ENCODE measurements around the gene C5AR1.
"Not testable (repeated sequence)": the region's sequence is repeated elsewhere in the genome, so short reads cannot be mapped to it uniquely, and the experiment has no call there.

C5AR1 gene

DNA sequence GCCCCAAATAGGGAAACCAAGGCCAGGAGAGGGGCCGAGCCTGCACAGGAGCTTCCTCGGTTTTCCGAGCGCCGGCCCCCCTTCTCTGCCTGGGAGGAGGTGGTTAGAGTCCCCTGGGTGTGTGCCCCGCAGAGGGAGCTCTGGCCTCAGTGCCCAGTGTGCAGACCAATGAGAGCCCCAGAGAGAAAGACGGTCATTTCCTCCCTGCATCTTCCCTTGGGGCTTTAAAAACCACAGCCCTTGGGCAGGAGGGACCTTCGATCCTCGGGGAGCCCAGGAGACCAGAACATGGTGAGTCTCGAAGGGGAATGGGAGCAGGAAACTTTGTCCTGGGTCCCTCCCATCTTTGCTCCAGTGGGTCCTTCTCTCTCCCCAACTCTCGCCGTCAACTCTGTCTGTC is at the start of gene C5AR1:
C5AR1 (plus strand) TSS at position 254 of the 400 bp plus-strand sequence; CDS start at position 289, 35 bp downstream.
- DNase-seq (ENCODE audit: low read depth in 2 of 2): no peak

DNA sequence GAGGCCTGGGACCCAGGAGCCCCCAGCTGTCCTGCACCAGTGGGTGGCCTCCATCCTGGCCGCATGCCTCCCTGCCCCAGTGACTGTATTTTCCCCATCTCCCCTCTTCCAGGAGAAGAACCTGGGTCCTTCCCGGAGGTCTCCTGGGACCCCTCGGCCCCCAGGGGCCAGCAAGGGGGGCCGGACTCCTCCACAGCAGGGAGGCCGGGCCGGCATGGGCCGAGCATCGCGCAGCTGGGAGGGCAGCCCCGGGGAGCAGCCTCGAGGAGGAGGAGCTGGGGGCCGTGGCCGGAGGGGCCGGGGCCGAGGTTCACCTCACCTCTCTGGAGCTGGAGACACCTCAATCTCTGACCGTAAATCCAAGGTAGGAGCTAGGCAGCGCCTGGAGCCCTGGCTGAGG is 49.2 kb upstream of the C5AR1 start:
- no peak for DNase-seq (ENCODE audit: low read depth in 2 of 2)

GRCh38 chr19:47261946-47262793 is 47.5 kb upstream of the C5AR1 start:
- not testable (repeated sequence) for DNase-seq (ENCODE audit: low read depth in 2 of 2)

GRCh38 chr19:47264629-47265028 is 45.0 kb upstream of the C5AR1 start:
- no peak for DNase-seq (ENCODE audit: low read depth in 2 of 2)

- DNase-seq (ENCODE audit: low read depth in 2 of 2): no peak
Measured at GRCh38 chr19:47266401-47266941, 43.2 kb upstream of the C5AR1 start.

DNA sequence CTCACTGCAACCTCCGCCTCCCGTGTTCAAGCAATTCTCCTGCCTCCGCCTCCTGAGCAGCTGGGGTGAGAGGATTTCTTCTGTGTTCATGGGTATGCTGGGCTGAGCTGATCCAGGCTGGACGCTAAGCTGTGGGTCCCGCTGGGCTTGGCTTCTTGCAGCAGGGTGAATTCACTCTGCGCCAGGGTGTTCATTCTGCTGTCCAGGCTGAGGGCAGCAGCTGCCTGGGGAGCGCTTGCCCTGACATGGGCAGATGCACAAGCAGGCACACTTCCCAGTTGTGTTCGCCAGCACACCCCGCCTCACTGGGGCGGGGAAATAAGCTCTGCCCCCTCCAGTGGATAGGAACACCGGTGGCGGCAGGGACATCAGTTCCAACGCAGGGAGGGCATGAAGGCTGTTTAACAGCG is 42.3 kb upstream of the C5AR1 start:
- no peak for DNase-seq (ENCODE audit: low read depth in 2 of 2)

GRCh38 chr19:47268028-47268427 is 41.6 kb upstream of the C5AR1 start:
- DNase-seq (ENCODE audit: low read depth in 2 of 2): no peak

DNA sequence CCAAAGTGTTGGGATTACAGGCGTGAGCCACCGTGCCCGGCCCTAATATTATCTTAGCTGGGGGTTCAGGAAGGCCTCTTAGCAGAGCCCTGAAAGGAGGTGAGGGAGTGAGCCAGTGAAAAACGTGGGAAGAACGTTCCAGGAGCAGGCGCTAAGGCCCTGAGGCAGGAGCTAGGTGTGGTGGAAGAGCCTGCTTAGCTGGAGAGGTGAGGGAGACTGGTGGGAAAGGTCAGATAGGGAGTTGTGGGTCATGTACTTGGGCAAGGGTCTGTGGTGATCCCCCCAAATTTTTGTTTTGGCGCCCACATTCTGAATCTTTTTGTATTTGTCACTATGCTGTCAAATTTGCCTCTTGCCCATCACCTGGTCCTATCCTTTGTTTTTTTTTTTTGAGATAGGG is 40.1 kb upstream of the C5AR1 start:
- no peak for DNase-seq (ENCODE audit: low read depth in 2 of 2)

DNA sequence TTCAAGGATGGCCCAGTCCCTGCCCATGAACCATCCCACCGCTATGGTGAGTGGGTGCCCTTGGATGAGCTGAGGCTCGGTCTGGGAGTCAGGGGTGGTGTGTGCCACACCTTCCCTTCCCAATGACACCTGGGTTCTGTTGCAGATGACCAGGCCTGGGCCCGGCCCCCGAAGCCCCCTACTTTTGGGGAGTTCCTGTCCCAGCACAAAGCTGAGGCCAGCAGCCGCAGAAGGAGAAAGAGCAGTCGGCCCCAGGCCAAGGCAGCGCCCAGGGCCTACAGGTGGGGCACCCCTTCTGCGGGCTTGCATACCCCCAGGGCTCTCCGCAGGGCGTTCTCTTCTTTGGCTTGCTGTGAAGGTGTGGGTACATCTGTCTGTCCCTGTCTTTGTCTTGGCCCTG is 39.3 kb upstream of the C5AR1 start:
- no peak for DNase-seq (ENCODE audit: low read depth in 2 of 2)

- no peak for DNase-seq (ENCODE audit: low read depth in 2 of 2)
Measured at GRCh38 chr19:47271949-47272348, 37.7 kb upstream of the C5AR1 start.

- no peak for DNase-seq (ENCODE audit: low read depth in 2 of 2)
Measured at GRCh38 chr19:47272448-47273312, 37.0 kb upstream of the C5AR1 start.

GRCh38 chr19:47273313-47274070 is 36.2 kb upstream of the C5AR1 start:
- DNase-seq (ENCODE audit: low read depth in 2 of 2): peak; percentile 84 to 85

DNA sequence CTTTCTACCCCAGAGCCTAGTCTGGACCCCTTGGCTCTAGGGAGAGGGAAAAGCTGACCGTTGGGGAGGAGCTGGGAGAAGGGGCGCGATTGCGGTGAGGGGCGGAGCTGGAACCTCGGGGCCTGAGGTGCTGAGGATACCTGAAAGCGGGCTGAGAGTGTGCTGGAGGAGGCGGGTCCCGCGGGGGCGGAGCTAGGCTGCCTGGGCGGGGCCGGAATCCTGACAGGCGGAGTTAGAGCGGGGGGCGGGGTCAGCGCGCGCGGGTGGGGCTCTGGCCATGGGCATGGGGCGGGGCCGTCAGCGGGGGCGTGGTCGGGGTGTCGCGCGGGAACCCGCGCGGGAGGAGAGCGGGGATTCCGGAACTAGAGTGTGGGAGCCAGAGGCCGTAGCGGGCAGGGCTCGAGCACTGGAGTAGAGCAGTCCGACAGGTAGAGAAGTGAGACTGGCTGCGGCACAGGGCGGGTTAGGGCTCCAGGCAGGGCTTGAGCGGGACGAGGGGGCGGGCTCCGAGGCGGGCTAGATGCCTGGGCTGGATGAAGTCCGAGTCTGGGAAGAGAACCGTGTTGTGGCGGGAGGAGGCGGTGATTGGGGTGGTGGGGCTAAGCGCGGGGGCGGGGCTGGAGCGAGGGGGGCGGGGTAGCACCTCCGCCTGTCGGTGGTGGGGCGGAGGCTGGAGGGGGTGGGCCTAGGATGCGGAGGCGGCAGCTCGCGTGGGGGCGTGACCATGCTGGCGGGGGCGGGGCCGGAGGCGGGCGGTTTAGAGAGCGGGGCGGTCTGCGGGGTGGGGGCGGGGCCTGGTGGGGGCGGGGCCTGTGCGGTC is 35.4 kb upstream of the C5AR1 start, which contains the start of gene INAFM1:
INAFM1 (plus strand) TSS at position 815 of the 820 bp plus-strand sequence. CDS start 35 bp downstream, outside the sequence.
- peak; percentile 95 to 98 for DNase-seq (ENCODE audit: low read depth in 2 of 2)

- DNase-seq (ENCODE audit: low read depth in 2 of 2): no peak
Measured at GRCh38 chr19:47274891-47275761, 34.5 kb upstream of the C5AR1 start.

GRCh38 chr19:47275791-47276461 is 33.7 kb upstream of the C5AR1 start:
- DNase-seq (ENCODE audit: low read depth in 2 of 2): no peak

- DNase-seq (ENCODE audit: low read depth in 2 of 2): not testable (repeated sequence)
Measured at GRCh38 chr19:47276513-47276912, 33.1 kb upstream of the C5AR1 start.

- DNase-seq (ENCODE audit: low read depth in 2 of 2): peak; percentile 45 to 50
Measured at GRCh38 chr19:47280183-47280797, 29.4 kb upstream of the C5AR1 start.

DNA sequence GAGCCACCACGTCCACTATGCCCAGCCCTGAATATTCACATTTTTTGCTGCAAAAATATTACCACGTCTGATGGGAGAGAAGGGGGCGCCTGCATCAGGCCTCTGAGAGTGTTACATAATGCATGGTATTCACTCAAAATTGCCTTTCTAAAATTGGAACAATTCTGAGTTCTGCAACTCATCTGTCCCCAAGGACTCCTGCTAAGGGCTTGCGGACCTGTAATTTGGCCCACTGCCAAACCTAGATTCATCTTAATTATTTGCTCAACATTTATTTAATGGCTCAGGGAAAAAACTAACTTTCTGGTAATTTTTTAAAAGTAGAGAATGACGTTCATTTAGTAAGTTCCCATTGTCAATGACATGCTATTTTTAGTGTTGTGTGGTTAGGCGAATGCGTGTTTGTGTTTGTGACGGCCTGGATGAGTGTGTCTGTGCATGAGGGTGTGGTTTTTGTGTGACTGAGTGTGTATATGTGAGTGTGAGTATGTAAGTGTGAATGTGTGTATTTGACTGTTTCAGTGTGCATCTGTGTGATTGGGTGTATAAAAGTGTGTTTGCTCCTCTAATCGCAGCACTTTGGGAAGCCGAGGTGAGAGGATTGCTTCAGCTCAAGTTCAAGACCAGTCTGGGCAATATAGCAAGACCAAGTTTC is 26.1 kb upstream of the C5AR1 start:
- no peak for DNase-seq (ENCODE audit: low read depth in 2 of 2)

All from stimulated activated CD8-positive, alpha-beta memory T cell treated with anti-CD3 and anti-CD28 coated beads, Interleukin-15, amount 100 ng/mL, for 48 hours (primary cell).